Hepatic stellate cell (primary cell): ENCODE results near the gene SLC17A9.
A peak's percentile ranks its signal among the peaks of the same experiment; 100 is the strongest.

Experiments used
- DNase-seq: peaks from one replicate; pipeline ENCODE4 v3.0.0; 2011; ENCODE audit warnings: low spot score

Gene SLC17A9

GRCh38 chr20:63005365-63005861, 52.9 kb downstream of the SLC17A9 start:
- DNase-seq, result no peak

- no peak for DNase-seq
These were observed 53.5 kb downstream of the SLC17A9 start for GRCh38 chr20:63005862-63006539.

GRCh38 chr20:63006540-63007359, 54.2 kb downstream of the SLC17A9 start, which contains the start of gene BHLHE23:
TSS of gene BHLHE23 (minus strand) at chr20:63006964. CDS start at chr20:63006774, 190 bp downstream.
- no peak for DNase-seq

GRCh38 chr20:63007360-63007645, 54.8 kb downstream of the SLC17A9 start:
- DNase-seq, result no peak

GRCh38 chr20:63007646-63008488, 55.4 kb downstream of the SLC17A9 start:
- DNase-seq, result no peak

GRCh38 chr20:63008541-63009044, 56.1 kb downstream of the SLC17A9 start:
- DNase-seq, result no peak

- DNase-seq, result peak; percentile 93
These were observed 56.8 kb downstream of the SLC17A9 start for GRCh38 chr20:63009045-63009961.

- no peak for DNase-seq
These were observed 57.7 kb downstream of the SLC17A9 start for GRCh38 chr20:63009988-63010769.

- DNase-seq, result no peak
These were observed 59.3 kb downstream of the SLC17A9 start for GRCh38 chr20:63011798-63012197.

- DNase-seq, result no peak
These were observed 60.7 kb downstream of the SLC17A9 start for GRCh38 chr20:63013207-63013606.

- no peak for DNase-seq
These were observed 61.8 kb downstream of the SLC17A9 start for GRCh38 chr20:63014287-63014686.

- no peak for DNase-seq
These were observed 62.2 kb downstream of the SLC17A9 start for GRCh38 chr20:63014710-63015109.

- DNase-seq, result no peak
These were observed 62.7 kb downstream of the SLC17A9 start for GRCh38 chr20:63015147-63015661.

- no peak for DNase-seq
These were observed 63.3 kb downstream of the SLC17A9 start for GRCh38 chr20:63015662-63016361.

- DNase-seq, result no peak
These were observed 64.1 kb downstream of the SLC17A9 start for GRCh38 chr20:63016514-63017075.

GRCh38 chr20:63017076-63017825, 64.7 kb downstream of the SLC17A9 start:
- DNase-seq, result no peak

GRCh38 chr20:63017826-63018411, 65.4 kb downstream of the SLC17A9 start:
- DNase-seq, result no peak
